Activated CD4-positive, alpha-beta T cell treated with anti-CD3 and anti-CD28 coated beads, Interleukin-2, amount 50 U/mL, for 48 hours (primary cell): ENCODE data around the gene TMEM273.

Source experiments
- DNase-seq, 2 experiments: peaks; one replicate each; pipeline ENCODE4 v3.0.0-alpha.2; 2020

The TMEM273 gene

DNA sequence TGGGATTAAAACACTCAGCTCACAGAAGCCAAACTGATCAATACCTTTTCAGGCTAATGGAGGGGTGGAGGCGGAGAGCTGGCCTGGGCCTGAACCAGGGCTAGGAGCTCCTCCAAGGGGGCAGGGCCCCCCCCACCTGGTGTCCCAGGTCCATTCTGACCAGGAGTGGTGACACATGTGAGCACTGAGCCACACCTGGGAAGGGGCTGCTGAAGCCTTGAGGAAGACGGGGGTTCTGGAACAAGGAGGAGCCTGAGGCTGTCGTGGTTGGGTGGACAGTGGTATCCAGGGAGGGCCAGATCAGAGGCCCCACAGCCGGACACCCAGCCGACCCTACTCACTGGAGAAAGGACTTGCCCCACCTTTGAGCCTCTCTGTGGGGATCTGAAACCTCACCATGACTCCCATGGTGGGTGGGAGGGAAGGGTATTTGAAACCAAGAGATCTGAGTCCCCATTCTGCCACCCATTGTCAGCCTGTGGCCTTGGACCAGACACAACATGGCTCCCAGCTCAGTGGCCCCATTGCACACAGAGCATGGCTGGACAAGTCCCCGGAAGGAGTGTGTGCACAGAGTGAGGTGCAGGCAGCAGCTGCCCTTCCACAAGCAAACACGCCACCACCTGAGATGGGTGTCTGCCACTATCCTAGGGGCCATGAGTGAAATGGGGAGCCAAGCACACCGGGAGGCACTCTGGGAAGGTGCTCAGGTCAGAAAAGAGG is 12.4 kb downstream of the TMEM273 start:
- DNase-seq = no peak

DNA sequence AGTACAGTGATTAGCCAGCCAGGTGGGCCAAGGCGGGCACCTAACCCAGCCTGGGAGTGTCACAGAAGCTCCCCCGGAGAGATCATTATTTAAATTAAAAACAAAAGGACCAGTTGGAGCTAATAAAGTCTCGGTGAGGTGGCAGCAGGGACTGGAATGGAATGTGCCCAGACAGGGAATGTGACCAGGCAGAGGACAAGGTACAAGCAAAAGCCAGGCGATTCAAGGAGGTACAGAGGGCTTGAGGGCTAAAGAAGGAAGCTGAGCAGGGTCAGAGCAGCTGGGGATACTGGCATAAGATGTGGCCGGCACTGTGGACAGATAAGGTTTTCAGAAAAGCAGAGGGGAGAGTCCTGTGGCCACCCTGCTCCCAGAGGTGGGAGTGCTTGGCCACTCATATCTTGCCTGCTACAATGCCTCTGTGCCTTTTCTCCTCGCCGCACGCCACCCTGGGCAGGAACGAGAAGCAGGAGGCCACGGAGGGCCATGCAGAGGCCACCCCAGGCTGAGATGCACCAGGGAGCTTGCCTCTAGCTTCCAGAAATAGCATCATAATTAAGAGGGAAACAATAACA is 13.2 kb downstream of the TMEM273 start:
- DNase-seq = no peak

- DNase-seq = no peak
These were observed 13.8 kb downstream of the TMEM273 start for GRCh38 chr10:49174261-49174925.

DNA sequence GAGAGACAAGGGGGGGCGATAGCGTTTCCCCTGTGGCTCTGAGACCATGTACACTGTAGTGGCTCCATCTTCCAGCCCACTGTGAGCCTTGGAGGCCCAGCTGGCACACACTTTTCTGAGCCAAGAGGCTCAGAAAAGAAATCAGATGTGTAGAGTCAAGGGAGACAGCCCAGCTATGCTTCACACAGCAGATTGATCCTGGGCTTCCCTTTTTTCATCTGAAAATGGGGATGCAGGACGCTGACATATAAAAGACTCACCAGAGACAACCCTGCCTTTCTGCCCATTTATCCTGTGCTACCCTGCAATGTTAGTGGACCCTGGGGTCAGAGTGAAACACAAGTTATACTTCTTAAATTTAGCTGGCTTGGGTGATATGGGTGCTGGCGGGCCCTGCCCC is 14.3 kb downstream of the TMEM273 start:
- DNase-seq = no peak

DNA sequence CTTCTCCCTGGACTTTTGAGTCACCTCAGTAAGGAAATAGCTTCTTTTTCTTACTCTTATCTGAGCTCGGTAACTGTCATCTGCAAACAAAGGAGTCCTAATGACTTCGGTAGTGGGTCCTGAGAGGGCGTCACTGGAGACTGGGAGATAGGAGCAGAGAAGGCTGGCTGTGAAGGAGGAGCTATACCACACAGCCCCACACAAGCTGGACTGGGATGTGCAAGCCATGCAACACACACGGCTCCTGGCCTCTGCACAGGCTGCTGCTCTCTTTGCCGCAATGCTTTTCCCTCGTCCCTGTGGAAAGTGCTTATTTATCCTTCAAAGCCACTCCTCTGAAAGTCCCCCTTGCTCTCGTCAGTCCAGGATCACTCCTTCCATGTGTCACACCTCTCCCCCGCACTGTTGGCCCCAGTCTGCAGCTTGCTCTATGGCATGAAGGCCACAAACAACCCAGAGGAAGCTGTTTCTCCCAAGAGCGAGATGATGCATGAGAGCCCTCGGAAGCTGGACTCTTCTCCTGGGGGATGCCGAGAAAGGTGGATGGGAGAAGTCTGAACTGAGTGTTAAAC is 14.9 kb downstream of the TMEM273 start:
- no peak for DNase-seq

DNA sequence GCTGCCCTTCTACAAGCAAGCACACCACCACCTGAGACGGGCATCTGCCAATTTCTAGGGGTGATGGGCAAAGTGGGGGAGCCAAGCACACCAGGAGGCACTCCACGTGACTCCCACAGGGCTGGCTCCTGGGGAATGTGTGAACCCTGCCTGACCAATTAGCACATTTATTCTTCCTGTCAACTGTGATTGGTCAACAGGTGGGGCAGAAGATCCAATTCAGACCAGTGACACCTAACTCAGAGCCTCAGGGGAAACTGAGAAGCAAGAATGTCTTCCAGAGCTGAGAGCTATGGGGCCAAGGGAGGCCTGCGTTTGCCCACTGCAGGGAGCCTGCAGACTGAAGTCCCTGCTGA is 15.4 kb downstream of the TMEM273 start:
- no peak for DNase-seq

- DNase-seq = no peak
These were observed 16.0 kb downstream of the TMEM273 start for GRCh38 chr10:49172061-49172776.

DNA sequence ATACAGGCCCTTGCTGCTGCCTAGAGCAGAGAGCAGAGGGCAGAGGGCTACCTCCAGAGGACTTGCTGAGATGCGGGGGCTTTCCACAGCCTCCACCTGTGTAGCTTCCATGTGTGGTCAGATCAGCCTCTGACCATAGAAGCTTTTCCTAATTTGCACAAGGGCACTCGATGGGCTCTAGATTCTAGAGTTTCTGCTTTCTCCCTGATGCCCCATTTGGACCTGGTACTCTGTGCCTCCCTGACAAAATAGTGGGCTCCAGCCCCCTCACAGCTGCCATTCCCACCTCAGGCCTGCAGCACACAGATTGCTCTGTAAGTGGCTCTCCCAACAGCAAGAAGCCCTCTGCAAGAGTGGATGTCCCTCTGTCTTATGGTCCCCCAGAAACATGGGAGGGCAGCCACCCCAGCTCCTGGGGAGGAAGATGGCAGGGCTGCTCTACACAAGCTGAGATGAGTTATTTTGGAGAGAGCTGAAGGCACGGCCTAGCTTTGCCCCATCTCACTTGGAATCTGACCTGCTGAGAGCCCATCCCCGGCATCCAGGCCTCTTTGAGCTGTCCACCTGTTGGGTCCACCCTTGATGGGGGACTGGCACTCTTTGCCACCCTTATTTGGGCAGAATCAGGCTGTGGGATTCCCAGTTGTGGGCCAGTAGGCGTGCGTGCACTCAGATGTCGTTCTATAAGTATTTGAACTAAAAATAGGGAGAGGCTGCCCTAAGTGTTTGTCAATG is 16.7 kb downstream of the TMEM273 start:
- no peak for DNase-seq

DNA sequence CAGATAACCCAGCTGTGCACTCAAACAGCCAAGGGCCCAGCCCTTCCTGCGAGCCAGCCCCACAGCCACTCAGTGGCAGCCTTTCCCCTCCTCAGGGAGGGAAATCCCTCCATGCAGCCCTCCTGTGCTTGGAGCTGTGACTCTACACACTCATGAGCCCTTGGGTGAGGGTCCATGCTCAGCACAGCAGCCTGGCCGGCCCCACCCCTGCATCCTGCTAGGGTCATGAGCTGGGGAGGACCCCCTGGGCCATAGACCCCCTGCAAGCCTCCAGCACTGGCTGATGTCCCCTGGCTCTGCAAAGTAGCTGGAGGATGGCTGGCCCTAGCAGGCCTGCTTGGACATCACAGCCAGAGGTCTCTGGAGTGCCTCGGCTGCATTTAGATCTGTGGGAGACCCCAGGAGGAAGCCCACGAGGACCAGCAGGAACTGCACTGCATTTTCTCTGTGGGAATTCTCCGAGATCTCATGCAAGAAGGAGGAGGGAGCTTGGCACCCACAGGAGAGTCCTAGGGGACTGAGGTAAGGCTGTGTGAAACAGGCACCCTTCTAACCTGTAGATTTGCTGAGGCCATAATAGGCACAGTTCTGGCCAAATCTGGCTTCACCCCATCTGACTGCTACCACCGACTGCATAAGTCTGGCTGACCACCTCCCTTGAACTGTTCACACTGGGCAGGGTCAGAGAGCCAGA is 17.4 kb downstream of the TMEM273 start:
- no peak for DNase-seq

DNA sequence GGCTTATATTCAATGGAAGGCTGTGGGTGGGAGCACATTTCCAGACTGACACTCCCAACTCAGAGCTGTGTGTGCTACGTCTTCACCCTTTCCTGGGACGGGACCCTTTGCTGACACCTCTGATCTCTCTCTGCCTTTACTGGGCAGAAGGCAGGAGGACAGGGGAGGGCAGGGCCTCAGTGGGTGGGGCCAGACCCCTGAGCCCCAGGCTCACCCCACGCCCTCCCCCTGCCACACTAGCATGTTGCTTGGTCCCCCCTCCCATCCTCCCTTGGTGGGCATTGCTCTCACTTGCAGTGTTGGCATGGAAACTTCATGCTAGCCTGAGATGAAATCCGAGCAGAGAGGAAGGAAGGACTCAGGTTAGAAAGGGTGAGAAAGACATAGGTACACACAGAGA is 18.4 kb downstream of the TMEM273 start:
- DNase-seq = no peak

DNA sequence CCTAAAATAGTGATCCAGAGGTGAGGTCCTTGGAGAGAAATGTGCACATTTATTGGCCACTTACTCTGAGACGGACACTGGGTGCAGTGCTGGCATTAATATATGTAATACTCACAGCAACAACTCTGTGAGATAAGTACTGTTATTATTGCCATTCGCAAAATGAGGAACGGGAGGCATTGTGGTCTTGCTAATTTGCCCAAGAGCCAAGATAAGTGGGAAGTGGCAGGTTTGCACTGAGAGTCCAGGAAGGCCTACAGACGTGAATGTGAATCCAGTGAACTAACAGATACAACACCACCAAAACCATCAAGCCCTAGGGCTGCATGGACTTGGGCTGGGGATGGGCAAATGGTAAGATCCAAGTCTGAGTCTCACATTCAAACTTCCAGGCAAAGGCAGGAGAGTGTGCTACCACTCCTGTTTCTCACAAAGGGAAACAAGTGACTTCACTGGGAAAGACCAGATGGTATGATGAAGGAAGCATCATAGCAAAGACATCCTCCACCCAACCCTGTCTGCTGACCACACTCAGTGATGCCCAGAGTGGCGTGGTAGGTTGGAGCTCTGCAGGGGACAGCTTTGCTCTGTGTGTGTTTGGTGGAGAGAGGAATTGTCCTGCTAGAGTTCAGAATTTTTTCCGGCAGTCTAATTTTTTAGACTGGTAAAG is 19.2 kb downstream of the TMEM273 start:
- no peak for DNase-seq

DNA sequence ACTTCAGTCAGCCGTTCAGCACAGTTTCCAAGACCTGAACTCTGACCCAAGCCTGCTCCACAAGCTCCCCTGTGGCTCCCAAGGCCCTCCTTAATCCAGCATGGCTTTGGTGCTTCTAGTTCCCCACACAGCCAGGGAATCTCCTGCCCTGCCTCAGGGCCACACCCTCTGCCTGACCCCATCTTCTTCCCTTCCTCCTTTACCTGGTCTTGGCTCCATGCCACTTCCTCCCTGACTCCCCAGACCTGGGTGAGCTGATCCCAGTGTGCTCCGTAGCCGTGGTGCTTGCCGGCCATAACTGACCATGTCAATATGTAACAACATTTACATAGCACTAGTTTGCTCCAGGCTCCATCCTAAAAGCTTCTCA is 20.0 kb downstream of the TMEM273 start:
- DNase-seq = no peak

DNA sequence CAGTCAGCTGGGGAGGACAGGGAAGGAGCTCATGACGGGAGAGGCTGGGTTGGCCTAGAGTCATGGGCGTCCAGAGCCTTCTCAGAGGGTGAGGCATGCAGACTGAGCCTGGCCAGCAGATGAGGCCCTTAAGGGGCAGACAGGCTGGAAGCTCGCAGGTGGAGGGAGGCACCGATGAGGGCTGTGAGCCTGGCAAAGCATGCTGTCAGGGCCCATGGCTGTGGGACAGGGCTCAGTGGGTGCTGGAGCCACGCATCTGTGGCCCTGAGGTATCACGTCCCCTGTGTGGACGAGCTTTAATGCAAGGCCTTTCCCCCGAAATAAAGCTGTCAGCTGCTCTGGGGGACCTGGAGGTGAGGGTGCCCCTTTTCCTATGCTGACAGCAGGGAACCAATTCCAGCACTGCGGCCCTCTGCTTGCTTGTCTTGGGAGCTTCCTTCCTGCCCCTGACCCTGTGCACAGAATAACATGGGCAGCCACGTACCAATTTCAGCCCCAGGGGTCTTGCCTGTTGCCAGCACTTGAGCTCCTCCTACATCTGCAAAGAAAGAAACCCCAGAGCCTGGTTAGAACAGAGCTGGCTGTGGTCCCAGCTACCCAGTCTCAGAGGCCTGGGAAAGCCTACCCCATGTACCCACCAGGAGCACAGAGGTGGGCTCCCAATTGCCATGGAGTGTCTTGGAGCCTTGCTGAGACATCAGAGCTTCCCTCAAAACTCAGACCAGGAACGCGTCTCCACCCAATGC is 20.6 kb downstream of the TMEM273 start:
- no peak for DNase-seq

- no peak for DNase-seq
These were observed 21.4 kb downstream of the TMEM273 start for GRCh38 chr10:49166484-49167400.

DNA sequence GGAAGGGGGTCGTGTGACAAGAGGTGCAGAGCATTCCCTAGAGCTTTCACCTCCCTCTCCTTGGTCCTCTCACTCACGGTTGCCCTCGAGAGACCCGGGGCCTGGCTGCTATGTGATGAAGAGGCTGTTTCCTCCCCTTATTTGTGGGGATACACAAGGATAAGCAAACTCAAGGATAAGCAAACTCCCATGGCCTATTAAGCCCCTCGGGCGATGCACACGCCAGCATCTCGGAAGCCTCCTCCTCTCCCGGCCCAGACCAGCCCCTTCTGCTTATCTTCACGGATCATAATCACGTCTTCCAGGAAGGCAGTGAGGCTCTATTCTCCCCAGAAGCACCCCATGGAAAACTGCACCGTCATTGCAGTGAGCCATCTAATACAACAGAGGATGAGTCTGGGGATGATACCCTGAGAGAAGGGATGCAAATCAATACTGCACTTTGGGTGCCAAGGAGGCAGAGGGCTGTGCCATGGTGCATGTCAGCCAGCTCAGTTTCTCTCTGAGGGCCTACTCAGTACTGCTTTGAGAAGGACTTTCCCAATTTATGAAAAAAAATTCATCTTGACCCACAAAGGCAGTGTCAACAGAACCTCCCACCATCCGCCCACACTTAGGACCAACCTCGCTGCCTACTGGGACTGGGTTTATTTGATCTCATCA is 22.2 kb downstream of the TMEM273 start:
- peak in 1 of 2 experiments; percentile 51 for DNase-seq

DNA sequence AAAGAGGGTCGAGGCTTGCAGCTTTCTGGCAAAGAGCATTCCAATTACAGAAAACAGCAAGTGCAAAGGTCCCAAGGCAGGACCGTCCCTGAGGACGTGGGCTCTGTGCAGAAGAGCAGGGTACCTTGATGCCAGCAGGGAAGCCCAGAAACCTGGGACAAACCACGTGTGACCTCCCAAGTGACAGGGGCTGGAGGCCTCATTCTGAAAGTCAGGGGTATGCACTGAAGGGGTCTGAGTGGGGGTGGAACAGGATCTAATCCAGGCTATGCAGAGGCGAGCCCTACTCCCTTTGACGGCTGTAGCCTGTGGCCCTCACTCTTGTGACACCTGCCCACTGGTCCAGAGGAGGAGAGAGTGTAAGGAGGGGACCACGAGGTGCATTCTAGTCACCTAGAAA is 22.9 kb downstream of the TMEM273 start:
- DNase-seq = no peak

DNA sequence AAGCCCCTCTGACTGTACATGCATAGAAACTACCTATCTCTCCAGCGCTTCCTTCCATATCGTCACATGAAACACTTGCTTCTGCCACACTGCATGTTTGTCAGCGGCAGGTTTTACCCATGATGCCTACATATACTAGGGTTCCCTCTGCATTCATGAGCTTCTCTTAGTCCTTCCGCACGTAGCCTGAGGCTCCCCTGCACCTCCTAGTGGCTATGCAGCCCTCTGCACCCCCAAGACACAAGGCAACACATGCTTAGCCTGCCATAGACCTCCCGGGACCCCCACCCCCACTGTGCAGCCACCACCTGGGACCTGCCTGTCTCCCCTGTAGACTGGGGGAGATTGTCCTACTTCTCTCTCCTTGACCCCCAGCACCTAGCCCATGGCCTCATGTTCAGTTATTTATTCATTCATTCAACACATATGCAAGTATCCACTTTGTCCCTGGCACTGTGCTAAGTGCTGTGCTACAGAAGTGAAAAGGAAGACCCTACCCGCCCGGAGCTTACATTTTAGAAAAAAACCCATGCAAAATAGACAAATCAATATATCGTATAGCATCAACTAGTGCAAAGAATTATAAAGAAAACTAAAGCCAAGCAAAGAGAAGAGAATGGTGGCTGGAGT is 23.5 kb downstream of the TMEM273 start:
- peak; percentile 44 to 58 for DNase-seq

- no peak for DNase-seq
These were observed 24.4 kb downstream of the TMEM273 start for GRCh38 chr10:49163741-49164140.
